Ecto neural progenitor cell (in vitro differentiated cells): Measurements from ENCODE around the gene PTRHD1.
"Not testable (repeated sequence)": the region's sequence is repeated elsewhere in the genome, so short reads cannot be mapped to it uniquely, and the experiment has no call there.

Source experiments
- DNase-seq: peaks from one replicate; pipeline ENCODE4 v3.0.0-alpha.2; 2018; ENCODE audit warnings: low spot score

Gene PTRHD1

GRCh38 chr2:24792874-24793760 lies at the start of gene PTRHD1, which contains the start of gene CENPO:
PTRHD1 (minus strand) TSS chr2:24793391; CDS start chr2:24793377, 14 bp downstream.
CENPO (plus strand) TSS chr2:24793425; CDS start chr2:24793920, 495 bp downstream.
- peak; percentile 97 for DNase-seq

GRCh38 chr2:24842081-24843050 lies 49.2 kb upstream of the PTRHD1 start:
- DNase-seq: no peak

GRCh38 chr2:24840962-24841945 lies 48.1 kb upstream of the PTRHD1 start:
- DNase-seq: no peak

- no peak for DNase-seq
Measured at GRCh38 chr2:24840164-24840869, 47.1 kb upstream of the PTRHD1 start.

- no peak for DNase-seq
Measured at GRCh38 chr2:24839729-24840128, 46.5 kb upstream of the PTRHD1 start.

GRCh38 chr2:24838541-24838940 lies 45.4 kb upstream of the PTRHD1 start:
- DNase-seq: no peak

GRCh38 chr2:24837996-24838513 lies 44.9 kb upstream of the PTRHD1 start:
- DNase-seq: no peak

GRCh38 chr2:24836706-24837105 lies 43.5 kb upstream of the PTRHD1 start:
- no peak for DNase-seq

- DNase-seq: no peak
Measured at GRCh38 chr2:24836206-24836605, 43.0 kb upstream of the PTRHD1 start.

- DNase-seq: not testable (repeated sequence)
Measured at GRCh38 chr2:24835411-24835810, 42.2 kb upstream of the PTRHD1 start.

GRCh38 chr2:24834733-24835395 lies 41.7 kb upstream of the PTRHD1 start:
- DNase-seq: no peak

GRCh38 chr2:24833821-24834732 lies 40.9 kb upstream of the PTRHD1 start:
- peak; percentile 41 for DNase-seq

GRCh38 chr2:24832931-24833701 lies 39.9 kb upstream of the PTRHD1 start:
- DNase-seq: peak; percentile 52

- peak; percentile 44 for DNase-seq
Measured at GRCh38 chr2:24832521-24832920, 39.3 kb upstream of the PTRHD1 start.

- DNase-seq: peak; percentile 67
Measured at GRCh38 chr2:24832073-24832461, 38.9 kb upstream of the PTRHD1 start.

GRCh38 chr2:24831221-24832072 lies 38.3 kb upstream of the PTRHD1 start:
- no peak for DNase-seq

GRCh38 chr2:24830786-24831185 lies 37.6 kb upstream of the PTRHD1 start:
- DNase-seq: no peak
